Gastrocnemius medialis (tissue), 4 donors: ENCODE data around the gene PLK5. TPM values are rescaled to one million over a fixed set of nuclear protein-coding genes. Genes with fewer than 3 reads are reported as not detected.
A peak's percentile ranks its signal among the peaks of the same experiment; 100 is the strongest.
"Not testable (repeated sequence)": the region's sequence is repeated elsewhere in the genome, so short reads cannot be mapped to it uniquely, and the experiment has no call there.

ENCODE experiments used
- ATAC-seq, 2 donors: fragments of 150-250 bp; one replicate each; pipeline ENCODE4 v1.9.1; 2016
- DNase-seq, 2 donors: peaks; one replicate each; pipeline ENCODE4 v3.0.0-alpha.2; 2019
- H3K27ac ChIP-seq, 4 donors: fragments of 200-600 bp; sonication (generic); 1 replicate in 1 of 4; 2 replicates in 3 of 4; pipeline ENCODE4 v1.5.1; 2016 to 2018; ENCODE audit warnings: mild to moderate bottlenecking in 2 of 4, moderate library complexity in 1 of 4
- H3K27me3 ChIP-seq, 3 donors: fragments of 200-600 bp; sonication (generic) in 2 of 3; 1 replicate in 1 of 3; 2 replicates in 2 of 3; pipeline versions ENCODE4 v1.5.1 to v1.6.0; 2016 to 2019; ENCODE audit warnings: mild to moderate bottlenecking in 1 of 3, moderate library complexity in 1 of 3
- H3K36me3 ChIP-seq, 2 donors: fragments of 200-600 bp; sonication (generic) in 1 of 2; one replicate each; pipeline ENCODE4 v1.5.1; 2017 to 2018
- H3K4me1 ChIP-seq, 2 donors: fragments of 200-600 bp; sonication (generic) in 1 of 2; one replicate each; pipeline ENCODE4 v1.5.1; 2016 to 2017; ENCODE audit warnings: mild to moderate bottlenecking in 2 of 2
- H3K4me3 ChIP-seq, 4 donors: fragments of 200-600 bp; sonication (generic) in 3 of 4; 1 replicate in 1 of 4; 2 replicates in 3 of 4; pipeline ENCODE4 v1.5.1; 2016 to 2019; ENCODE audit warnings: mild to moderate bottlenecking in 2 of 4
- H3K9me3 ChIP-seq, 3 donors: fragments of 200-600 bp; sonication (generic) in 2 of 3; 1 replicate in 1 of 3; 2 replicates in 2 of 3; pipeline ENCODE4 v1.5.1; 2016 to 2019
- CTCF ChIP-seq, 5 experiments: fragments of 450-650 bp in 3 of 5; fragments of 200-600 bp in 2 of 5; sonication (generic) in 2 of 5; IDR thresholded peaks in 4 of 5; conservative IDR thresholded peaks in 1 of 5; 1 replicate in 4 of 5; 2 replicates in 1 of 5; pipeline ENCODE4 v1.5.1; 2016 to 2019; ENCODE audit warnings: antibody characterized with exemption in 5 of 5, mild to moderate bottlenecking in 3 of 5, moderate library complexity in 3 of 5
- POLR2A ChIP-seq, 2 donors: fragments of 450-650 bp; IDR thresholded peaks; one replicate each; pipeline ENCODE4 v1.6.1; 2017; ENCODE audit warnings: antibody characterized with exemption in 2 of 2, mild to moderate bottlenecking in 2 of 2, moderate library complexity in 2 of 2
- in situ Hi-C, 4 donors: fragments of 200-750 bp; cut with MboI; loops; one replicate each; pipeline versions ENCODE4 v1.15.0 to v1.8.0; 2017; ENCODE audit warnings: low sequenced_read_pairs in 4 of 4
- intact Hi-C: fragments of 100-400 bp; cut with DNase I; formaldehyde crosslinking; loops from one replicate; pipeline ENCODE4 v1.15.1; 2023; ENCODE audit warnings: low total_unique reads
- total RNA-seq, 4 donors: library from RNA; depleted of rRNA; stranded (reverse); fragments of >200 nt; gene quantifications; one replicate each; pipeline versions ENCODE4 v1.1.0 to v1.2.3, GENCODE V29; 2016

Gene PLK5
- total RNA-seq: not detected

GRCh38 chr19:1523412-1524286 is at the start of gene PLK5:
TSS of gene PLK5 (plus strand) at chr19:1524077. CDS start at chr19:1526997, 2,920 bp downstream.
- in situ Hi-C loops (no loop called here), intact Hi-C loops (no loop called here)
- DNase-seq: no peak
- H3K9me3 ChIP-seq: no peaks in the 10 kb centered on the region
- no peaks in the 10 kb centered on the region for H3K4me1 ChIP-seq
- peaks cover 28 to 39% (median 33%) of the 10 kb centered on the region in 3 donors for H3K27me3 ChIP-seq
- no peak for TF ChIP-seq CTCF (IDR thresholded peaks at IDR 0.05 in 4 of 5, conservative IDR thresholded peaks at IDR 0.05 in 1 of 5)
- no peak for TF ChIP-seq POLR2A (IDR thresholded peaks at IDR 0.05)
- ATAC-seq: no peak
- no peak within 1 kb of the TSS for H3K27ac ChIP-seq
- H3K36me3 ChIP-seq: no peaks in the 10 kb centered on the region
- H3K4me3 ChIP-seq: peak within 1 kb of the TSS in 1 of 4 donors; percentile 8

GRCh38 chr19:1474765-1475351 is 49.0 kb upstream of the PLK5 start:
- H3K4me1 ChIP-seq: peaks cover 20 to 48% of the 10 kb centered on the region in 2 donors
- ATAC-seq (no peak), DNase-seq (no peak)
- in situ Hi-C loops: no loop called here
- H3K4me3 ChIP-seq: no peak overlapping the region
- no peaks in the 10 kb centered on the region for H3K9me3 ChIP-seq
- no peak for TF ChIP-seq CTCF (IDR thresholded peaks at IDR 0.05 in 4 of 5, conservative IDR thresholded peaks at IDR 0.05 in 1 of 5)
- TF ChIP-seq POLR2A (IDR thresholded peaks at IDR 0.05): no peak
- H3K36me3 ChIP-seq: no peaks in the 10 kb centered on the region
- H3K27me3 ChIP-seq: peaks cover 39 to 42% (median 40%) of the 10 kb centered on the region in 3 donors
- intact Hi-C loops: no loop called here
- H3K27ac ChIP-seq: no peak overlapping the region

DNA sequence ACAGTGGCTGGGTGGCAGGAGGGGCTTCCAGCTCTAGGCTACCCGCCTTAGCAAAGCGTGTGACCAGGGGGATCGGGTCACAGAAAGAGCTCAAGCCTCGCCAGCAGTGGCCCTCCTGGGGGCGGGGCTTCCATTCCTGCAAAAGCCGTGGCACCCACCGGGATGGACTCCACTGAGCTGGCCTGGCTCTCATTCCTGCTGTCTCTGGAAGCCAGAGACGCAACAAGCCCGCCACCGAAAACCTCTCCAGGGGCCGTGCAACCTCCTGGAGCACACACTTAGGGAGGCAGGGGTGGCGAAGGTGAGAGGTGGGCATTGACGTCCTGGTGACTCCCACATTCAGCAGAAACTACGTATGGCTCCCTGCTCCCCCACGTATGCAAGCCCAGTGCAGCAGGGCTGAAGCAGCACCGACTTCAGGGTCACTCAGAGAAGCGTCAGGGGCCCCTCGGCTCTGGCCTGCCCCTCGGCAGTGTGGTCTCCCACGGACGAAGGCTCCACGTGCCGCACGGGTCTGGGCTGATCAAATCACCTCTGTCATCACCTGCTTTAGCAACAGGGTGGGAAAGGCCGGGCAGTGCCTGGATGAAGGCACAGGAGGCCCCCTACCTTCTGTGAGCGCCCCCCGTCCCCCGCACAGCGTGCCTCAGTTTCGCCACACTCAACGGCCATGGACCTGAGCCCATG is 48.0 kb upstream of the PLK5 start:
- in situ Hi-C loops: no loop called here

DNA sequence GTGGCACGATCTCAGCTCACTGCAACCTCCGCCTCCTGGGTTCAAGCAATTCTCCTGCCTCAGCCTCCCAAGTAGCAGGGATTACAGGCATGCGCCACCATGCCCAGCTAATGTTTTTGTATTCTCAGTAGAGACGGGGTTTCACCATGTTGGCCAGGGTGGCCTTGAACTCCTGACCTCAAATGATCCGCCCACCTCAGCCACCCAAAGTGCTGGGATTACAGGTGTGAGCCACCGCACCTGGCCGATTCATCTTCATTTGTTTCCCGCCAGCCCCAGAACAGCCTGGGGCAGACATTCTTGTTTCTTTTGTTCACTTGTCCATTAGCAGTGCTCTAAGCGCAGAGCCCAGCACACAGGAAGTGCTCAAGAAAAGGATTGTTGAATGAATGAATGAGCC is 46.8 kb upstream of the PLK5 start:
- H3K9me3 ChIP-seq, intact Hi-C loops, H3K36me3 ChIP-seq, in situ Hi-C loops, H3K27ac ChIP-seq, ATAC-seq, H3K4me3 ChIP-seq, DNase-seq: not testable (repeated sequence)
- H3K27me3 ChIP-seq: peaks cover 17 to 20% (median 18%) of the 10 kb centered on the region in 3 donors
- peaks cover 9 to 28% of the 10 kb centered on the region in 2 donors for H3K4me1 ChIP-seq

More for the DNA sequence above, 48.0 kb upstream of the PLK5 start:
- no peaks in the 10 kb centered on the region for H3K36me3 ChIP-seq
- ATAC-seq (no peak), DNase-seq (no peak)
- intact Hi-C loops: no loop called here
- no peak overlapping the region for H3K4me3 ChIP-seq
- no peaks in the 10 kb centered on the region for H3K9me3 ChIP-seq
- peaks cover 10 to 39% of the 10 kb centered on the region in 2 donors for H3K4me1 ChIP-seq
- no peak overlapping the region for H3K27ac ChIP-seq
- H3K27me3 ChIP-seq: peaks cover 29 to 32% (median 29%) of the 10 kb centered on the region in 3 donors
- no peak for TF ChIP-seq CTCF (IDR thresholded peaks at IDR 0.05 in 4 of 5, conservative IDR thresholded peaks at IDR 0.05 in 1 of 5)
- TF ChIP-seq POLR2A (IDR thresholded peaks at IDR 0.05): no peak
